ENCODE measurements around the gene D2HGDH.

GRCh38 chr2:241751776-241752175 lies 17.3 kb downstream of the D2HGDH start:
- TF ChIP-seq POLR2A (IDR thresholded peaks at IDR 0.05; ENCODE audit: low read depth, low read length) (no peak), POLR2AphosphoS5 (IDR thresholded peaks at IDR 0.05; ENCODE audit: low read depth, low read length) (no peak), TAF1 (IDR thresholded peaks at IDR 0.05; ENCODE audit: borderline replicate concordance, low read depth, low read length) (no peak)
